Astrocyte (in vitro differentiated cells and primary cell): ENCODE measurements around the gene WSB1.

Source experiments
- EZH2 ChIP-seq: IDR thresholded peaks from 2 replicates; pipeline ENCODE4 v1.6.1; 2012; ENCODE audit warnings: mild to moderate bottlenecking, low read length, inconsistent platforms; ENCODE audit not compliant: insufficient read depth
- TF ChIP-seq, protein P1 (sequence below): IDR thresholded peaks from 2 replicates; pipeline ENCODE4 v1.5.1; 2011; ENCODE audit warnings: low read depth, mild to moderate bottlenecking, inconsistent platforms, low read length, moderate library complexity; ENCODE audit not compliant: insufficient read depth

DNA sequence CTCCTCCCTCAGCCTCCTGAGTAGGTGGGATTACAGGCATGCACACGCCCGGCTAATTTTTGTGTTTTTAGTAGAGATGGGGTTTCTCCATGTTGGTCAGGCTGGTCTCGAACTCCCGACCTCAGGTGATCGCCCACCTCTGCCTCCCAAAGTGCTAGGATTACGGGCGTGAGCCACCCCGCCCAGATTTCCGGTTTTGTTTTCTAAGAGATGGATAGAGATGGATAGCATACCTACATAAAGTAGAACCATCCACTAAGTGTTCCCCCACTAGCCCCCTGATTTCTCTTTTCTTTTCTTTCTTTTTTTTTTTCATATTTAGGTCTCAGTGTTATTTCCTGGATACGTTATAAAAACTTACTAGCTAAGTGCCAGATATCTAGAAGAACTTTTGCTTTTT lies 2.0 kb downstream of the WSB1 start:
- TF ChIP-seq, protein P1, sequence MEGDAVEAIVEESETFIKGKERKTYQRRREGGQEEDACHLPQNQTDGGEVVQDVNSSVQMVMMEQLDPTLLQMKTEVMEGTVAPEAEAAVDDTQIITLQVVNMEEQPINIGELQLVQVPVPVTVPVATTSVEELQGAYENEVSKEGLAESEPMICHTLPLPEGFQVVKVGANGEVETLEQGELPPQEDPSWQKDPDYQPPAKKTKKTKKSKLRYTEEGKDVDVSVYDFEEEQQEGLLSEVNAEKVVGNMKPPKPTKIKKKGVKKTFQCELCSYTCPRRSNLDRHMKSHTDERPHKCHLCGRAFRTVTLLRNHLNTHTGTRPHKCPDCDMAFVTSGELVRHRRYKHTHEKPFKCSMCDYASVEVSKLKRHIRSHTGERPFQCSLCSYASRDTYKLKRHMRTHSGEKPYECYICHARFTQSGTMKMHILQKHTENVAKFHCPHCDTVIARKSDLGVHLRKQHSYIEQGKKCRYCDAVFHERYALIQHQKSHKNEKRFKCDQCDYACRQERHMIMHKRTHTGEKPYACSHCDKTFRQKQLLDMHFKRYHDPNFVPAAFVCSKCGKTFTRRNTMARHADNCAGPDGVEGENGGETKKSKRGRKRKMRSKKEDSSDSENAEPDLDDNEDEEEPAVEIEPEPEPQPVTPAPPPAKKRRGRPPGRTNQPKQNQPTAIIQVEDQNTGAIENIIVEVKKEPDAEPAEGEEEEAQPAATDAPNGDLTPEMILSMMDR, result no peak
- TF ChIP-seq EZH2, result no peak
